MCF 10A (cell line): ENCODE data around the gene E2F1. TPM values are rescaled to one million over a fixed set of nuclear protein-coding genes. Genes with fewer than 3 reads are reported as not detected.

Experiments used
- BruUV-seq: library from RNA; stranded (reverse); fragments of 400-500 nt; replicated peaks from 2 replicates; lab custom pipeline; 2021; lab: Mats Ljungman, UMichigan
- CTCF ChIA-PET: fragments of 300-600 bp; sonication (Branson Sonifier 250); formaldehyde crosslinking; extraction: SDS; loops from one replicate; lab custom pipeline; 2021; ENCODE audit warnings: antibody characterized with exemption, inconsistent platforms; lab: Yijun Ruan, JAX
- POLR2A ChIA-PET: fragments of 300-600, 350-650 bp; sonication (Branson Sonifier 250); formaldehyde crosslinking; extraction: SDS; loops from one replicate; lab custom pipeline; 2020; ENCODE audit warnings: antibody characterized with exemption, inconsistent platforms; lab: Yijun Ruan, JAX
- DNase-seq: peaks from one replicate; pipeline ENCODE4 v3.0.0-alpha.2; 2018; ENCODE audit not compliant: unreplicated experiment
- H3K27ac Mint-ChIP-seq: one replicate; pipeline ENCODE4 v1.8.0; 2022; ENCODE audit warnings: mild to moderate bottlenecking, low read depth, mixed read lengths; ENCODE audit not compliant: unreplicated experiment
- H3K27me3 Mint-ChIP-seq: one replicate; pipeline ENCODE4 v1.8.0; 2022; ENCODE audit warnings: mixed read lengths; ENCODE audit not compliant: insufficient read depth, unreplicated experiment
- H3K36me3 Mint-ChIP-seq: one replicate; pipeline ENCODE4 v1.8.0; 2022; ENCODE audit warnings: mild to moderate bottlenecking, moderate library complexity, mixed read lengths; ENCODE audit not compliant: insufficient read depth, unreplicated experiment
- H3K4me1 Mint-ChIP-seq: one replicate; pipeline ENCODE4 v1.8.0; 2022; ENCODE audit warnings: mixed read lengths; ENCODE audit not compliant: insufficient read depth, unreplicated experiment
- H3K4me3 Mint-ChIP-seq: one replicate; pipeline ENCODE4 v1.8.0; 2022; ENCODE audit warnings: mild to moderate bottlenecking, moderate library complexity, mixed read lengths; ENCODE audit not compliant: unreplicated experiment
- H3K9me3 Mint-ChIP-seq: one replicate; pipeline ENCODE4 v1.8.0; 2022; ENCODE audit warnings: mixed read lengths; ENCODE audit not compliant: unreplicated experiment
- CTCF ChIP-seq: fragments of 200-600 bp; IDR thresholded peaks from one replicate; pipeline ENCODE4 v1.8.0; 2022; ENCODE audit warnings: antibody characterized with exemption, mild to moderate bottlenecking; ENCODE audit not compliant: unreplicated experiment
- intact Hi-C: fragments of 100-400 bp; cut with micrococcal nuclease; formaldehyde crosslinking; loops from 2 replicates; pipeline ENCODE4 v1.14.1; 2022
- total RNA-seq: library from RNA; stranded (reverse); gene quantifications from 2 replicates; pipeline ENCODE4 v1.2.3, GENCODE V29; 2022

Gene E2F1
- total RNA-seq, 1 experiment from 2014 or later: 3.7 TPM

GRCh38 chr20:33668466-33669155 is 17.6 kb downstream of the E2F1 start:
- TF ChIP-seq CTCF: no peak
- POLR2A ChIA-PET: interaction anchor here (0.6 to 4.4 kb wide), 22 partner anchors 11 to 1929 kb away, joined by 3 to 38 read pairs (median 6); partner anchors contain the start of genes CBFA2T2, CDK5RAP1, CHMP4B and EIF2S2
- BruUV-seq: no TSS peak
- Mint-ChIP-seq H3K4me1 (peaks cover 24% of the 10 kb centered on the region), H3K9me3 (no peaks in the 10 kb centered on the region), H3K4me3 (peak overlapping the region; percentile 98), H3K27me3 (no peaks in the 10 kb centered on the region), H3K27ac (no peak overlapping the region), H3K36me3 (peaks cover 12% of the 10 kb centered on the region)
- intact Hi-C loops: loop anchor here (1.0 to 5.0 kb wide), 3 partner anchors 211 to 399 kb away; partner anchors contain the start of gene CDK5RAP1
- no peak for DNase-seq
- CTCF ChIA-PET: interaction anchor here (0.5 to 7.0 kb wide), 53 partner anchors 8 to 841 kb away, joined by 3 to 53 read pairs (median 4); partner anchors contain the start of genes CBFA2T2 and SNTA1

GRCh38 chr20:33667676-33668465 is 18.3 kb downstream of the E2F1 start:
- peaks cover 12% of the 10 kb centered on the region for H3K36me3 Mint-ChIP-seq
- H3K4me3 Mint-ChIP-seq: peak overlapping the region; percentile 98
- CTCF ChIA-PET: interaction anchor here (0.5 to 7.0 kb wide), 63 partner anchors 9 to 766 kb away, joined by 3 to 53 read pairs (median 4); partner anchors contain the start of genes CBFA2T2 and SNTA1
- peaks cover 17% of the 10 kb centered on the region for H3K4me1 Mint-ChIP-seq
- H3K27me3 Mint-ChIP-seq: no peaks in the 10 kb centered on the region
- intact Hi-C loops: loop anchor here (1.0 to 5.0 kb wide), 5 partner anchors 63 to 461 kb away; partner anchors contain the start of genes CDK5RAP1 and ZNF341
- no peaks in the 10 kb centered on the region for H3K9me3 Mint-ChIP-seq
- TF ChIP-seq CTCF: peak; percentile 87
- peak overlapping the region; percentile 27 for H3K27ac Mint-ChIP-seq
- POLR2A ChIA-PET: interaction anchor here (0.6 to 4.4 kb wide), 31 partner anchors 7 to 1929 kb away, joined by 3 to 38 read pairs (median 4); partner anchors contain the start of genes CBFA2T2, CDK5RAP1, CHMP4B and EIF2S2
- BruUV-seq: TSS peak; percentile 17
- peak; percentile 84 for DNase-seq

- no TSS peak for BruUV-seq
- peaks cover 12% of the 10 kb centered on the region for H3K36me3 Mint-ChIP-seq
- intact Hi-C loops: loop anchor here (1.0 to 5.0 kb wide), 4 partner anchors 64 to 462 kb away; partner anchors contain the start of genes CDK5RAP1 and ZNF341
- peak overlapping the region; percentile 98 for H3K4me3 Mint-ChIP-seq
- peaks cover 14% of the 10 kb centered on the region for H3K4me1 Mint-ChIP-seq
- POLR2A ChIA-PET: interaction anchor here (0.6 to 4.4 kb wide), 31 partner anchors 8 to 939 kb away, joined by 3 to 38 read pairs (median 4); partner anchors contain the start of genes CBFA2T2, CDK5RAP1, CHMP4B and EIF2S2
- CTCF ChIA-PET: interaction anchor here (0.6 to 7.0 kb wide), 45 partner anchors 10 to 765 kb away, joined by 3 to 53 read pairs (median 4); partner anchors contain the start of genes CDK5RAP1 and SNTA1
- H3K27me3 Mint-ChIP-seq: no peaks in the 10 kb centered on the region
- no peak for TF ChIP-seq CTCF
- H3K27ac Mint-ChIP-seq: peak overlapping the region; percentile 27
- no peaks in the 10 kb centered on the region for H3K9me3 Mint-ChIP-seq
- peak; percentile 38 for DNase-seq
Measured at GRCh38 chr20:33667245-33667675, 18.9 kb downstream of the E2F1 start.
